ENCODE results near the gene RPS27. TPM values are rescaled to one million over a fixed set of nuclear protein-coding genes. Genes with fewer than 3 reads are reported as not detected.

Gene RPS27
- total and polyA plus RNA-seq, 10 of the 15 experiments (the other 5 are each of a cell fraction or from before 2014, with no cell fraction given), result 2,708 to 14,234 (median 8,874) TPM

DNA sequence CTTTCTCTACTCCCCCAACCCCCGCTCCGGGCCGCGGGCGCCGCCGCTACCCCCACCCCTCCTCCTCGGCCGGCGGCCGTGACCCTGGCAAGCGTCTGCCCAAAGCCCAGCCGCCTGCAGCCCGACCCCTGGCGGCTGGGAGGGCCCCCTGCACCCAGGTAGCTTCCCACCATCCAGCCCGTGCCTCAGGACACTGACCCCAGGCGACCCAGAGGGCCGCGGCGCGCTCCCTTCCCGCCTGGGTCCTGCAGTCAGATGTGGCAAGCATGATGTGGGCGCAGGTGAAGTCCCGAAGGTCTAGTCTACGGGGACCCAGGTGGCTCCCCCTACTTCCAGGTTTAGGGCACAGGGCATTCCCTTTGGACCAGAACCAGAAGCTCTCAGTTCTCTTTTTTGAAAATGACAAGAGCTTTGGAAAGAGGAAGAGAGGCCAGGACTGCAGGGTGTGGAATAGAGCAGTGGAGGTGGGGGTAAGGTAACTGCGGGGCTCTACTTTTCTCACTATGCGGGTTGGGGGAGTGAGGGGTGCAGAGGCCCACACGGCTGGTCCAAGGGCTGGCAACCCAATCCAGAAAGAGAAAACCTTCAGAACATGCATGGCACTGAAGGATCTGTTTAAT lies 43.8 kb upstream of the RPS27 start, which contains the start of gene DENND4B (continued):
- no peak for TF ChIP-seq KAT2A (conservative IDR thresholded peaks at IDR 0.05; ENCODE audit: control insufficient read depth, low read depth, low read length)
- TF ChIP-seq ESRRA (IDR thresholded peaks at IDR 0.05; ENCODE audit: low read length), result no peak
- TF ChIP-seq, protein P1, sequence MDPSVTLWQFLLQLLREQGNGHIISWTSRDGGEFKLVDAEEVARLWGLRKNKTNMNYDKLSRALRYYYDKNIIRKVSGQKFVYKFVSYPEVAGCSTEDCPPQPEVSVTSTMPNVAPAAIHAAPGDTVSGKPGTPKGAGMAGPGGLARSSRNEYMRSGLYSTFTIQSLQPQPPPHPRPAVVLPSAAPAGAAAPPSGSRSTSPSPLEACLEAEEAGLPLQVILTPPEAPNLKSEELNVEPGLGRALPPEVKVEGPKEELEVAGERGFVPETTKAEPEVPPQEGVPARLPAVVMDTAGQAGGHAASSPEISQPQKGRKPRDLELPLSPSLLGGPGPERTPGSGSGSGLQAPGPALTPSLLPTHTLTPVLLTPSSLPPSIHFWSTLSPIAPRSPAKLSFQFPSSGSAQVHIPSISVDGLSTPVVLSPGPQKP (IDR thresholded peaks at IDR 0.05; ENCODE audit: low read depth, low read length), result no peak
- TF ChIP-seq EED (IDR thresholded peaks at IDR 0.05; ENCODE audit: low read depth), result peak; percentile 74
- TF ChIP-seq, protein P2, sequence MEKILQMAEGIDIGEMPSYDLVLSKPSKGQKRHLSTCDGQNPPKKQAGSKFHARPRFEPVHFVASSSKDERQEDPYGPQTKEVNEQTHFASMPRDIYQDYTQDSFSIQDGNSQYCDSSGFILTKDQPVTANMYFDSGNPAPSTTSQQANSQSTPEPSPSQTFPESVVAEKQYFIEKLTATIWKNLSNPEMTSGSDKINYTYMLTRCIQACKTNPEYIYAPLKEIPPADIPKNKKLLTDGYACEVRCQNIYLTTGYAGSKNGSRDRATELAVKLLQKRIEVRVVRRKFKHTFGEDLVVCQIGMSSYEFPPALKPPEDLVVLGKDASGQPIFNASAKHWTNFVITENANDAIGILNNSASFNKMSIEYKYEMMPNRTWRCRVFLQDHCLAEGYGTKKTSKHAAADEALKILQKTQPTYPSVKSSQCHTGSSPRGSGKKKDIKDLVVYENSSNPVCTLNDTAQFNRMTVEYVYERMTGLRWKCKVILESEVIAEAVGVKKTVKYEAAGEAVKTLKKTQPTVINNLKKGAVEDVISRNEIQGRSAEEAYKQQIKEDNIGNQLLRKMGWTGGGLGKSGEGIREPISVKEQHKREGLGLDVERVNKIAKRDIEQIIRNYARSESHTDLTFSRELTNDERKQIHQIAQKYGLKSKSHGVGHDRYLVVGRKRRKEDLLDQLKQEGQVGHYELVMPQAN (conservative IDR thresholded peaks at IDR 0.05), result no peak
- TF ChIP-seq, protein P3, sequence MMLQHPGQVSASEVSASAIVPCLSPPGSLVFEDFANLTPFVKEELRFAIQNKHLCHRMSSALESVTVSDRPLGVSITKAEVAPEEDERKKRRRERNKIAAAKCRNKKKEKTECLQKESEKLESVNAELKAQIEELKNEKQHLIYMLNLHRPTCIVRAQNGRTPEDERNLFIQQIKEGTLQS (IDR thresholded peaks at IDR 0.05; ENCODE audit: borderline replicate concordance, extremely low read depth, low read depth, low read length), result no peak
- TF ChIP-seq, protein P4, sequence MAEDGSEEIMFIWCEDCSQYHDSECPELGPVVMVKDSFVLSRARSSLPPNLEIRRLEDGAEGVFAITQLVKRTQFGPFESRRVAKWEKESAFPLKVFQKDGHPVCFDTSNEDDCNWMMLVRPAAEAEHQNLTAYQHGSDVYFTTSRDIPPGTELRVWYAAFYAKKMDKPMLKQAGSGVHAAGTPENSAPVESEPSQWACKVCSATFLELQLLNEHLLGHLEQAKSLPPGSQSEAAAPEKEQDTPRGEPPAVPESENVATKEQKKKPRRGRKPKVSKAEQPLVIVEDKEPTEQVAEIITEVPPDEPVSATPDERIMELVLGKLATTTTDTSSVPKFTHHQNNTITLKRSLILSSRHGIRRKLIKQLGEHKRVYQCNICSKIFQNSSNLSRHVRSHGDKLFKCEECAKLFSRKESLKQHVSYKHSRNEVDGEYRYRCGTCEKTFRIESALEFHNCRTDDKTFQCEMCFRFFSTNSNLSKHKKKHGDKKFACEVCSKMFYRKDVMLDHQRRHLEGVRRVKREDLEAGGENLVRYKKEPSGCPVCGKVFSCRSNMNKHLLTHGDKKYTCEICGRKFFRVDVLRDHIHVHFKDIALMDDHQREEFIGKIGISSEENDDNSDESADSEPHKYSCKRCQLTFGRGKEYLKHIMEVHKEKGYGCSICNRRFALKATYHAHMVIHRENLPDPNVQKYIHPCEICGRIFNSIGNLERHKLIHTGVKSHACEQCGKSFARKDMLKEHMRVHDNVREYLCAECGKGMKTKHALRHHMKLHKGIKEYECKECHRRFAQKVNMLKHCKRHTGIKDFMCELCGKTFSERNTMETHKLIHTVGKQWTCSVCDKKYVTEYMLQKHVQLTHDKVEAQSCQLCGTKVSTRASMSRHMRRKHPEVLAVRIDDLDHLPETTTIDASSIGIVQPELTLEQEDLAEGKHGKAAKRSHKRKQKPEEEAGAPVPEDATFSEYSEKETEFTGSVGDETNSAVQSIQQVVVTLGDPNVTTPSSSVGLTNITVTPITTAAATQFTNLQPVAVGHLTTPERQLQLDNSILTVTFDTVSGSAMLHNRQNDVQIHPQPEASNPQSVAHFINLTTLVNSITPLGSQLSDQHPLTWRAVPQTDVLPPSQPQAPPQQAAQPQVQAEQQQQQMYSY (CRISPR knock-in tag; IDR thresholded peaks at IDR 0.05), result no peak
- TF ChIP-seq, protein P5, sequence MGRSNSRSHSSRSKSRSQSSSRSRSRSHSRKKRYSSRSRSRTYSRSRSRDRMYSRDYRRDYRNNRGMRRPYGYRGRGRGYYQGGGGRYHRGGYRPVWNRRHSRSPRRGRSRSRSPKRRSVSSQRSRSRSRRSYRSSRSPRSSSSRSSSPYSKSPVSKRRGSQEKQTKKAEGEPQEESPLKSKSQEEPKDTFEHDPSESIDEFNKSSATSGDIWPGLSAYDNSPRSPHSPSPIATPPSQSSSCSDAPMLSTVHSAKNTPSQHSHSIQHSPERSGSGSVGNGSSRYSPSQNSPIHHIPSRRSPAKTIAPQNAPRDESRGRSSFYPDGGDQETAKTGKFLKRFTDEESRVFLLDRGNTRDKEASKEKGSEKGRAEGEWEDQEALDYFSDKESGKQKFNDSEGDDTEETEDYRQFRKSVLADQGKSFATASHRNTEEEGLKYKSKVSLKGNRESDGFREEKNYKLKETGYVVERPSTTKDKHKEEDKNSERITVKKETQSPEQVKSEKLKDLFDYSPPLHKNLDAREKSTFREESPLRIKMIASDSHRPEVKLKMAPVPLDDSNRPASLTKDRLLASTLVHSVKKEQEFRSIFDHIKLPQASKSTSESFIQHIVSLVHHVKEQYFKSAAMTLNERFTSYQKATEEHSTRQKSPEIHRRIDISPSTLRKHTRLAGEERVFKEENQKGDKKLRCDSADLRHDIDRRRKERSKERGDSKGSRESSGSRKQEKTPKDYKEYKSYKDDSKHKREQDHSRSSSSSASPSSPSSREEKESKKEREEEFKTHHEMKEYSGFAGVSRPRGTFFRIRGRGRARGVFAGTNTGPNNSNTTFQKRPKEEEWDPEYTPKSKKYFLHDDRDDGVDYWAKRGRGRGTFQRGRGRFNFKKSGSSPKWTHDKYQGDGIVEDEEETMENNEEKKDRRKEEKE (IDR thresholded peaks at IDR 0.05), result no peak
- TF ChIP-seq NR2C2 (IDR thresholded peaks at IDR 0.05; ENCODE audit: borderline replicate concordance, control insufficient read depth, insufficient read length, low read depth), result no peak
- no peak for TF ChIP-seq EP300 (IDR thresholded peaks at IDR 0.05; ENCODE audit: borderline replicate concordance in 1 of 2, control insufficient read depth in 1 of 2, low read depth in 2 of 2, low read length in 2 of 2)
- TF ChIP-seq CBFB (IDR thresholded peaks at IDR 0.05; ENCODE audit: low read depth), result no peak
